HG03095 (cell line): ENCODE measurements around the gene CHST9.
A peak's percentile ranks its signal among the peaks of the same experiment; 100 is the strongest.
"Not testable (repeated sequence)": the region's sequence is repeated elsewhere in the genome, so short reads cannot be mapped to it uniquely, and the experiment has no call there.

ENCODE experiments used
- ATAC-seq: cut with Tn5 transposase; IDR thresholded peaks from one replicate; pipeline ENCODE4 v1.9.1; 2021; ENCODE audit warnings: moderate library complexity; ENCODE audit not compliant: unreplicated experiment

The CHST9 gene

DNA sequence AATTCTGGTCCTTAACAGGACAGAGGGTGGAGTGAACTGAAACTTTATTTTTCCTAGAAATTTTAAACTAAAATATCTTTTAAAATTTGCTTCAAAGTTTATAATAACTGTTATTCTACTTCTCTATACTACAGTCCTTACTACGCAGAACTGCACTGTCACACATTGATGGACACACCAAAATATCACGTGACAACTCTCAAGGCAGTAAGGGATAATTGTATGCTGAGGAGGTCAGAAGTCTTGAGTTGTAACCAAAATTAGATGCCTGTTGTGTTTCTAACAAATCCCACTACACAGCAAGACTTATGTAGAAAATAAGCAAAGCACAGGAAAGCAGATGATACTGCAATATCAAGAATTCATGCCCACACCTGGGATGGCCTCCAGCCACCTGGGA, 76.3 kb downstream of the CHST9 start:
- no peak for ATAC-seq

DNA sequence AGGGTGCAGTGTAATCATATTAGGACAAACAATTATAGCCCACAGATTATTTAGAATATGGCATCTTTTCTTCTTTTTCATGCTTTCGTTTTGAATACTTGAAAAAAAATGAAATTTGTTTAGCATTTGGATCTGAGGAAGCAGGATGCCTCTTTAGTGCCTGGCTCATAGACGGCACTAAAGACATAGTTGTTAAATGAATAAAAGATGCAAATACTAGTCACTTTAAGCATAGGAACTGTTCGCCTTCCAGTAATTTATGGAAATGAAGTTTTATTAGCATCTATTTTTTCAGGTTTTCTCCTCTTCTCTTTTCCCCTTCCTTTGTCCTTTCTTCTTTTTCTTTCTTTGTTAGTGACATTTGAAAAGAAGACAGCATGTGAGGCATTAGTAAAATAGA, 80.4 kb downstream of the CHST9 start:
- ATAC-seq: no peak

DNA sequence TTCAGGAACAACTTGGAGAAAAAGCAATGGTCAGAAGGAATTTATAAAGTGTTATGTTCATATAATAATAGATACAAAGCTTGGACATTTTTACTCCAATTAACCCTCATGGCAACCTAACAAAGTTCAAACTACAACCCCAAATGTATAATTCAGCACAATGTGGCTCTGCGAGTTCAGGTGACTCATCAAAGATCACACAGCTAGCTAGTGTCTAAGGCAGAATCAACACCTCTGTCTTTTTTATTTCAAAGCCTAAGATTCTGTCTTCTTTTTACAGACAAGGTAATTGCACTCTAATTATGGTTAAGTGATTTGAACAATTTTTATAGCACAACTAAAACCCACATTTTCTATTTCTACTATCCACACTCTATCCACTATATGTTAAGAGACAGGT, 90.5 kb downstream of the CHST9 start:
- no peak for ATAC-seq

DNA sequence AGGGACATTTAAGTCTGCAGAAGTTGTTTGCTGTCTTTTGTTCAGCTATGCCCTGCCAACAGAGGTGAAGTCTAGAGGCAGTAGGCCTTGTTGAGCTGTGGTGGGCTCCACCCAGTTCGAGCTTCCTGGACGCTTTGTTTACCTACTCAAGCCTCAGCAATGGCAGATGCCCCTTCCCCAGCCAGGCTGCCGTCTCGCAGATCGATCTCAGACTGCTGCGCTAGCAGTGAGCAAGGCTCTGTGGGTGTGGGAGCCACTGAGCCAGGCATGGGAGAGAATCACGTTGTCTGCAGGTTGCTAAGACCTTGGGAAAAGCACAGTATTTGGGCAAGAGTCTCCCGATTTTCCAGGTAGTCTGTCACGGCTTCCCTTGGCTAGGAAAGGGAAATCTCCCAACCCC, 91.8 kb downstream of the CHST9 start:
- not testable (repeated sequence) for ATAC-seq

DNA sequence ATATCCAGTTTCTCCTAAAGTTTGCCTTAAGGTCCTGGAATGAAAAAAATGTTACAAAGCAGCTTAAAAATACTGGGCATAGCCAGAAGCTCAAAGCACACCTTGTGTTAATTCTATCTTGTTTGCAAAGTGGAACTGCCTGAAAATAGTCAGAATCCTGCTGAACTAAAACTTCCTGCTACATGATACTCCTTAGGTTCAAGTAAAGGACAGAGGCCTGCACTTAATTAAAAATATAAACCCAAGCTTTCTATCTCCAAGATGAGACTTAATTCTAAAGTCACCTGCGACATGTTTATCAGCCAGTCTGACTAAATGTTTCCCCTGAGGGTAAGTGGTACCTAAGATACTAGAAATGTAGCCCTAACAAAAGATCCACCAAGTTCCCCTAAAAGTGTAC, 103.4 kb downstream of the CHST9 start:
- ATAC-seq: no peak

DNA sequence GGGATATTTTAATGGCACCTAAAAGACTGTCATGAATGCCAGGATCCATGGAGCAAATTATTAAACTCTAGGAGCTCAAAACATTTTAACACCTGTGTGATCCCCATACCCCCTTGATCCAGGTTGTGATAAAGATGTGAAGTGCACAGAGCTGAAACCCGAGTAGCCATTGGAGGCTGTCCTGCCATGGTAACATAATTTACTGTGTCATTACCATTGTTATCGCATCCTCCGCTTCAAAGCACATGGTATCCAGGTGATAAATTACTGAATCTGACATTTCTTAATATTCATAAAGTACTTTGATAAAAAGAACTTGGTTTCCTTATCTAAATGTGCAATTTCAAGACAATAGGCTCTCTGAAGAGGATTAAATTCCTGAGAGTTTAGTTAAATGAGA, 109.3 kb downstream of the CHST9 start:
- ATAC-seq: no peak

DNA sequence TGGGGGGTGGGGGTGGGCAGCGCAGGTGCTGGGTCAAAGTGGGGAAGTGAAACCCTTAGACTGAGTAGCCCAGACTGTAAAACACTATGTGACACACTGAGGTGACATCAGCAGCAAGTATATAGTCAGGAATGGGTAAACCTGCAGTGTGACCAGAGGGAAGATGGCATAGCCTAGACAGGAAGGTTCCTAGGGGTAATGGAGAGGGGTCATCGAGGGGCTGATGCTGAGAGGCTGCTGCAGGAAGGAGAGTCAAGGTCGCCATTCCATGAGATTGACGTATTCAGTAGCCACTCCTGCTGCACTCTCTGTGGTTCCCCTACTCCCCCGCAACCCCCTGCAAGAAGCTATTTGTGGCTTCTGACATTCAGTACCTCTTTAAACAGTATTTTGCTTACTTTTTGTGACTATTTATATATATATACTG, 111.7 kb downstream of the CHST9 start:
- peak; percentile 91 for ATAC-seq

DNA sequence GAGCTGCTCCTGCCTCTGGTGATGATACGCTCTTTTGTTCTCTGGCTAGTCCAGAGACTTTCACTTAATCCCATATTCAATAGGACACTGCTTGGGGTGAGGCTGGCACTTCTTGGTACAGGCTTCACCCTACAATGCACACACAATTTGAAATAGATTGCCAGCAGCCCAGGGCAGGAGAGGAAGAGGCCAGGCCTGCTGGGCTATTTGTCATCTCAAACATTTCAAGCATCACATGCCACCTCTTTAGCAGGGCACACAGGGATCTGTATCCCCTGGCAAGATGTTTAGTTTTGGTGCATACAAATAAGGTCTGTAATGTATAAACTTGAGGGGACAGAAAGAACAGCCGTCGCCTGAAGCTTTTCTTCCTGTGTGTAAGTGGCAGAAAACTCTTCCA, 120.4 kb downstream of the CHST9 start:
- ATAC-seq: no peak

DNA sequence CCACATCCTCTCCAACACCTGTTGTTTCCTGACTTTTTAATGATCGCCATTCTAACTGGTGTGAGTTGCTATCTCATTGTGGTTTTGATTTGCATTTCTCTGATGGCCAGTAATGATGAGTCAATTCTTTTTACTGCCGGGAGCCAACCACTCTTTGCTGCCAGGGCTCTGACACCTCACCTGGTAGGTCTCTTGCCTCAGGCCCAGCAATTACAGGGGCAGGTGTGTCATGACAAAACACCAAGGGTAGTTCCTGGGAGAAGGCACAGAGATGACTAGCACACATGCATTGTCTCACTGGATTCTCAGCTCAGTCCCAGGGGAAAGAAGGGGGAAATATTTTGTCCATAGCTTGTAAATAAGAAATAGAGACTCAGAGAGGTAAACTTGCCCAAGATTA, 122.3 kb downstream of the CHST9 start:
- ATAC-seq: no peak

DNA sequence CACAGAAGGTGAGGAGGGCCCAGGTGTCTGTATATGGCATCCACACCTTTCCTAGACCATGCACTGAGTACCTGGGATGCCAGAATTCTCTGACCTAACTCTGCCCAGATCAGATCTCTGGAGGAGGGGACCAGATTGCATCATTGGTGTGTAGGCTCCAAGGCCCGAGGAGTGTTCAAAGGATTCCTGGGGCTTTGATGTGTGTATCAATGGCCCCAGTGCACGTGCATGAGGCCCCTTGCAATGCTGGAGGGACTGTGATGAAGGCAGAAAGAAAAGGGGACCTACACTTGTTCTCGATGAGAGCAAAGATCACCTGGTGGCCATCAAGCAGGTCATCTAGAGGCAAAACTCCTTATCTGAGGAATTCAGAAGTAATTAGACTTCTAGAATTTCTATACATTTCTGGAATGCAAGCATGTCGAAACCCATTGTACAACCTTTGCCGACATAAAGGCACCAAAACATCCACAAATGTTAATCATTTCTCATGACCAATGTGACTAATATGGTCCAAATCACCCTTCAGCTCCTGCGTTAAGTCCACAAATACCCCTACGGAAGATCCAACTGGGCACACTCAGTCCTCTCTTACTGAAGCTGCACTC, 123.5 kb downstream of the CHST9 start:
- ATAC-seq: no peak

DNA sequence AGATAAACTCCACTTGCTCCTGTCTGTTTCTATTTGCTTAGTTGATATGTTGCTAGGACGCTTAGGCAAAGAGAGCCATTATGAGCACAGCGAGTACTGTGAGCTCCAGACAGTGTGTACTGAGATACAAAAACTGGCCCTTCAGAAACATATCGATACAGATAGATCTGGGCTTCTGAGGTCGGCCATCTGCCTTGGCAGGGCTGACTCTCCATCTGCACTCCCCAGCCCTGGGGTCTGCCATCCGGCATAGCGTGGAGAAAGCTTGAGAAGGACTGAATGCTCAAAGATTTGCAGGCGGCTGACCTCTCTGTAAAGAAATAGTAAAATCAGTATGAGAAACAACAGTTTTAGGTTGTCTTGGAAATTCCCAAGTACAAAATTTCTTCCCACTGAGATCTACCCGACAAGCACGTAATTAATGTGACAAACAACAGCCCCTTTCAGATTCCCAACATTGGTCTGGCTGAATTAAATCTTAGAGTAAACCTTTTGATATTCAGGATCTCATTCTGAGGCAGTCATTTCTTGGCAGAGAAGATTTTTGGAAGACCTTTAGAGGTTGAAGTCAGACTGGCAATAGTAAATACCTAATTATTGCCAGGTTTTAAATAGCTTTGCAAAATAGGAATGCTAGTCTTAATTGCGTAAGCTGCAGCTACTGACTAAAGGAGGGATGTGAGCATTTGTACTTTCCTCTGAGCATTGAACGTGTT, 127.4 kb downstream of the CHST9 start:
- ATAC-seq: no peak

DNA sequence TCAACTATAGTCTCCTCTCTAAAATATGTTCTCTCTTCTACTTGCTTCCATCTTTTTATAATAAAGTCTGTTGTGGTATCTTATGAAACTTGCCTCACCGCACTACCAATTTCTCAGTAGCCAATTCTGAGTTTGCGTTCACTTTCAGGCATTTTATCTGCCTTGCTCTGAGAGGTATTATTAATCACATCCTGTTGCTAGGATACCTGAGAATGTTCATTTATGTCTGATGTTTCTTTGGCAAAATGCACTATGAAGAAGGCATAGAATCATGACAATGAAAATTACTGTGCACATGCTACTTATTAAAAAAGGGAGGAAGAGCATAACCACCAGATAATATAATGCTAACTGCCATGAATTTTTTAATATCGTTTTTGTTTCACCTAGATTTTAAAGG, 130.2 kb downstream of the CHST9 start:
- no peak for ATAC-seq

DNA sequence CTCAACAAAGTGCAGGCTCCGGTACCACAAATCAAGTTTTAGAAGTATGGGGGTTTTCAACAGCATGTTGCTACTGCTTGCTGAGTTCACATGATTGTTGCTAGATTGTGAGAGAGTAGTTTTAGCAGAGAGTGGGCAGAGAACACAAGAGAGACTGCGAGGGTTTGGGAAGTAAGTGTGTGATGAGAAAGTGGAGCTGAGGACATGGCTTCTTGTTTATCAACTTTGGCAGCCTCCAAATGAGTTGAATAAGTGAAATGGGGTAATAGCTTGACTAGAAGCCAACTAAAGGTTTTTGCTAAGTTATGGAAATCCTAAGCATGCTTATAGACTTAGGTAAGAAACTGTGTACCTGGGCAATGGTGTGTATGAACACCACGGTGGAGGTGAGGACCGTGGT, 135.1 kb downstream of the CHST9 start:
- no peak for ATAC-seq

DNA sequence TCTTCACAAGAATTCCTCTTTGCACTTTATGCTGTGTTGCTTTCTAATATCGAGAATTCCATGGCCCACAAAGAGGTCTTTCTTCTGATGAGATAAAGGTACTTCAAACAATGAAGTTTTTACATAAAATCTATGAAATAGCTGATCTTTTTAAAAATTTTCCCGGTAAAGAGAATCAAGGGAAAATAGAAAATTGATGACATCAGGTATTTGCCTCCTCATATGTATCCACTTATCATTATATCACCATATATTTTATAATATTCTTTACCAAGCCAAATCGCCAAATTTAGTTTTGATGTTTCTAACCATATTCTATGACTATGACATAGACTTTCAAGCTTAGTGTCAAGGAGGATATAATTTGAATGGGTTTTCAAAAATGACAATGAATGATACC, 139.8 kb downstream of the CHST9 start:
- ATAC-seq: no peak

DNA sequence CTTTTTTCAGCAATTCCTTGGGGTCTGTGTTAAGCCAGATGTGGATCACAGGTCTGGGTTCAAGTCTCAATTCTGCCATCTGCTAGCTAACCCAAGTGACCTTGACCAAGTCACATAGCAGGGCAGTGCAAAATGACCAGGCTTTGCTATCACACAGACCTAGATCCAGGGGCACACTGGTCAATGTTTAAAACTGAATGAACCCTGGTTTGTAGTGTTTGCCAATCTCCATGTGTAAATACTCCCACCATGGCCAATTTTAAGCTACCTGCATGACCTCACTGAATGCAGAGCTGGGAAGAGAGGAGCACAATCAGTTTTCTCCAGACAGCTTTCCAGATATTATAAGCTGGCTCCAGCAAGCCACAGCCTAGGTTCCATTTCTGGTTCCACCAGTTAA, 142.9 kb downstream of the CHST9 start:
- no peak for ATAC-seq

DNA sequence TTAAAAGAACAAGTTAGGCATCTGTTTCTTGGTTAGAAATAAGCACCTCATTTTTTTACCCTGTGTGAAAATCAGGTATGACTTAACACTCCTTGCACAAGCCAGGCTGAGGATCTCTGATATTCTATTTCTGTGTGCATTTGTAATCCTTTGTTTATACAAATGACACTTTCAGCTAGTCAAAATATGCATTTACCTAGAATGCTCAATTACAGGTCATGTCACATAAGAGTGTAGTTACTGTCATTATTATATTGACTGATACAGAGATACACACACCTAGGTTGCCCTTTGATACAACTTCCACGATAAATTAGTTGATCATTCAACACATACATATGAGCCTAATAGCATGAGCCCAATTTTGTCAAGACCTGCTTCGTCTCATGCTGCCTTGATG, 144.3 kb downstream of the CHST9 start:
- no peak for ATAC-seq

DNA sequence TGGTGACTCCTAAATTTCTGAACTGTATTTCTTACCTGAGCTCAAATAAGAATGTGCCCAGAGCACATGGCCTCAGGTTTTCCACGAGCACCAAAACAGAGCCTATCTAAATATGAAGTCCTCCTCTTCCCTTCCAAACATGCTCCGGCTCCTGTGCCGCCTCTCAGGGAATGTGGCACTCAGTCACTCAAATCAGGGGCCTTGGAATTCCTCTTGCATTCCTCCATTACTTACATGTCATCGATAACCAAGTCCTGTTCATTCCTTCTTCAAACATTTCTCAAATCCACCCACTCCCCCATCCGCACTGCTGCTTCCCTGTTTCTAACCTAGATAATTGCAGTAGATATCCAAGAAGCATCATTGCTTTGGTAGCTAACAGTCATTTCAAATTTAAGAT, 151.4 kb downstream of the CHST9 start:
- ATAC-seq: no peak

DNA sequence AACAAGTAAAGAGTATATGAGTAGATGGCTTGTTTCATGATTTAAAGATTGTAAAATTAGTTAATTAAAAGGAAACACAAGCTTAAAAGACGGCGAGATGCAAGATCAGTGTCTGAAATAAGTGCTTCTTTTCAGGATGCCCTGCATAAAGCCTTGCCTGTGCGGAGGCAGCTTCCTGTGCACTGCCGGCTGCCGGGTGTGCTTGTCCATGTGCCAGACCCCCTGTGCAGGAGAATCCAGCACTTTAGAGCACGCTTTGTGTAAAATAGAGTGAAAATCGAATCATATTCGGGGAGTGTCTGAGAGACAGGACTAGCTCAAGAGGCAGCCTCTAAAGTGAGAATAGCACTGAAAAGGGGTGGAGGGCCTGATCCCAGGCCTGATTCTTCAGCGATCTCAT, 154.7 kb downstream of the CHST9 start:
- ATAC-seq: no peak

DNA sequence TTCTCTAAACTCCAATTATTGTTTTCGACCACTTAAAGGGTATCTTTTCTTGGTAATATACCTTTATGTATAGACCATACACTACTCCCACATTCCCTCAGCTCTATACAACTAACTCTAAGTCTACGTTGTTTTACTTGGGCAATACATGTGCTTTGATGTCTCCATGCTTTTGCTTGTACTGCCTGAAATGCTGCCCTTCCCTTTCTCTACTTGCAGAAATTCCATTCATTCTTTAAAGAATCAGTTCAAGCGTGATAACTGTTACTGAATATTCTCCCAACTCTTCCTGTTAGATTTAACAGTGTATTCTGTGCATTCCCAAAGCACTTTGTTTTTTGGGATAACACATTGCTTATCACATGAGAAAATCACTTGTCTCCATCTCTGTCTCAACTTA, 162.6 kb downstream of the CHST9 start:
- no peak for ATAC-seq

DNA sequence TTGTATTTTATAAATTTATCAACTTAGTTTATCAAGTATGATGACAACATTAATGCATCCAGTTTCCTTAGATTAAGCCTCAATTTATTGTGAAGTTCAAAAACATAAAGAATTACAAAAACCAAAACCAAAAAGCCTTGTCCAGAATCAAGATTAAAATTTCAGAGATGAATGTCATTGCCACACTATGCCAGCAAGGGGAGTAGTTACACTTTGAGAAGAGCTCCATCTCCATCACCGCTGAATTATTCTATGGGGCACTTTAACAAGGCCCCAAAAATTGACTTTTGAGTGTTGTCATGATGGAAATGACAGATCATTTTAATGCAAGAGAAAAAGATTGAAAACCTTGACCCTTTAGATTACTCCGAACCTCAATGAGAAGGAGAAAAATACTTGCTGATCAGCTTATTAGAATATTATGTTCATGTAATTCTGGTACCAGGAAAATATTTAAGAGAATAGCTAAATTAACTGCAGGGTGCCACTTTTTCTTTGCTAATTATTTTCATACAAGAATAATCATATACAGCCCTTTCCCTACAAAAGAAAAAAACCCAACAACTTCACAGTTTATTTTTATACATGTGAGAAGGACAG, 167.1 kb downstream of the CHST9 start:
- no peak for ATAC-seq

DNA sequence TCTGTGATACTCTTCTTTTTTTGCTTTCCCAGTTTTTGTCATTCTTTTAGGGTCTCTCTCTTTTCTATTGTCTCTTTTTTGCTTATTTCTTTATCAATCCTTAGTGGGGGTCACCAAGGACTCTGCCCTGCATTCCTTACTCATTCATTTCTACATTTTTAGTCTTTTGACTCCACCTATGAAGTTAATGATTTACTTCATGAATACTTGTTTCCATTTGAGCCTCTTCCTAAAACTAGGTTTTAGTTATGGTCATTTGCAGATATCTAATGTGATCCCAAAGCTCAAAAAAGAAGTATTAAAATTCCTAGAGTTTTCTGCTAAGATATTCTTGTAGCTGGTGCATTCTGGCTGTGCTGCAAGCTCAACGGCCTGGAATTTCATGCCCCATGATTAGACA, 170.3 kb downstream of the CHST9 start:
- no peak for ATAC-seq

DNA sequence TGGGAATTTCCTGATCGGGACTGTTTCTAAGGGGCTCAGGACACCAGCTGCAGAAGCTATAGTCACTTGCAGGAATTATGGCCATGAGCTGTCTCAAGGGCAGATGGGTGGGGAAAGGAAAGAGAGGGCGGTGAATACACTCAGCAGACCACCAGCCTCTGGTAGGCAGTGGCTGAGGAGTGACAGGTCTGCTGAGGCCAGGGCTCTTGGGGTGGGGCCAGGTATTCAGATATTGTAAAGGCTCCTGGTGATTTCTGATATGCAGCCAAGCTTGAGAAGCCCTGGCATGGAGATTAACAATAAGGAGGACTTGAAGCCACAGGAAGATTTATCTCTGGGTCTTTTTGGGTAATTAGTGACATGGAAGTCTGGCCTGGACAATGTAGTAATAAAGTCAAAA, 174.3 kb downstream of the CHST9 start:
- no peak for ATAC-seq

DNA sequence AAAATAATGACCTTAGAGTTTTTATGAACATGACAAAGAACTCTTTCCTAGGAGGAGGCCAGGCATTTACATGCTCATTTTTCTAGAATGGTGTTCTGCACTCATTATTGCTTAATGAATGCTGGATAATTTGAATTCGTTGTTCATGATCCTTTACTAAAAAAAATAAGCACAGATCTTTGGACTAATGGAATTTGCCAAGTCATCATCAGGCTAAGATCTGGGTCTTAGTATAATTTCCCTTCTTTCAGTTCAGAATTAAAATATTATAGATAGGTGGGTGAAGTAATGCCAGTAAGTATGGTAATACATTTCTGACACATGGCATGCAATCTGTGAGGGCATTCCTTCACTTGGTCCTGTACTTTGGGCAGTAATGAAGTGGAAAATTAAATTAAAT, 175.8 kb downstream of the CHST9 start:
- no peak for ATAC-seq
